ENCODE measurements around the gene GVQW3.

Gene GVQW3

DNA sequence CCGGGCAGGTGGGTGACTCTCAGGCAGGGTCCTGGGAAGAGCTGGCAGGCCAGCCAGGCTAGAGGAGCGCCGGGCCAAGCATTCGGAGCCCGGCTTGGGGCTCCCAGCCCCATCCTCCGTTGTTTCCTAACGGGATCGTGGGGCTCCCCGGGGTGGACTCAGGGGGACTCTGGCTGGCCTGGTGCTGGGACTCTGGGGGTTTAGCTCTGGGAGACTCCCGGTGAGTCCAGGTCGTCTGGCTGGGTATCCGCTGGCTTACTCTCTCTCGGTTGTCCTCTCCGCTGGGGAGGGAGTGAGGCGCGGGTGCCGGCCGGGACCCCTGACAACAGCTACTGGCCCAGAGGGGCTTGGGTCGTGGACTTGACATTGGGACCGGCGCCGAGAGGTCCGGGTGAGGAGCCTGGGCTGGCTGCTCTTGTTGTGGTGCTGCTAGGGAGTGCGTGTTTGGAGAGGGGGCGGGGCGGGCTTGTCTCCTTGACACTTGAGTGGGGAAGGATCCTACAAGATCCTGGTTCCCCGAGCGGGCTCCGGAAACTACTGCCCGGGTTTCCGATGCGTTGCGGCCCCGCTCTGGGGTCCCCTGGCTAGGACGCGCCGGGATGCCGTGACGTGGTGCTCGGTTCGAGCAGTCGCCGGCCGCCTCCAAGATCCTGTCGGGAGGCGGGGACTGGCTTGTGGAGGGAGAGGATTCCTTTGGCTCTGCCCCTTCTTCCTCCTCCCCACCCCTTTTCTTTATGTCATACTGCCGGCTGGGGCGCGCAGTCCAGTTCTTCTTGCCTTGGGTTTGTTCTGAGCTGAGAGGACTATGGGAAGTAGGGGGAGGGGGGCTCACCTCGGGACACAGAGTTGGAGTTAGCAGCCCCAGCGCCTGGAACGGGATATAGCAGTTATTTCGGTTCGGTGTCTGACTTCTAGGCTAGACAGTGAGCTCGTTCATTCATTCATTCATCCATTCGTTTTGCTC is 64.3 kb downstream of the GVQW3 start:
- peak; percentile 91 for DNase-seq (ENCODE audit: low spot score)

GRCh38 chr11:76448506-76448905 is 67.4 kb downstream of the GVQW3 start:
- no peak for DNase-seq (ENCODE audit: low spot score)

- no peak for DNase-seq (ENCODE audit: low spot score)
Measured at GRCh38 chr11:76453248-76453647, 72.1 kb downstream of the GVQW3 start.

DNA sequence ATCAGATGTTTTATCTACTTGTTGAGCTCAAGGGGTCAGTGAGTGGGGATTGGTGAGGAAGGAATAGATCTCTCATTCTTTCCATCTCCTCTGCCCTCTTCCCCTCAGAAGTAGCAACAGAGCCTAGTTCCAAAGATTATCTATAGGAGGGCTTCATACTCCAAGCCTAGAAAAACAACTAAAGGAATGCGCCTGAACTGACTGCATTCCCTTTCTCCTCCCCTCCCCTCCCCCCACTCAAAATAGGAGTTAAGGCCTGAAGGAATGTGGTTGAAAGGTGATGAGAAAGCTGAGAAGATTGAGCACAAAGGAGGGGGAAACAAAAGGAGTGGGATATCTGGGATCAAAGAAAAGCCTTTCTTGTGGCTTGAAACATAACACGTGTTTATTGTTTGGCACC is 74.2 kb downstream of the GVQW3 start:
- DNase-seq (ENCODE audit: low spot score): no peak

DNA sequence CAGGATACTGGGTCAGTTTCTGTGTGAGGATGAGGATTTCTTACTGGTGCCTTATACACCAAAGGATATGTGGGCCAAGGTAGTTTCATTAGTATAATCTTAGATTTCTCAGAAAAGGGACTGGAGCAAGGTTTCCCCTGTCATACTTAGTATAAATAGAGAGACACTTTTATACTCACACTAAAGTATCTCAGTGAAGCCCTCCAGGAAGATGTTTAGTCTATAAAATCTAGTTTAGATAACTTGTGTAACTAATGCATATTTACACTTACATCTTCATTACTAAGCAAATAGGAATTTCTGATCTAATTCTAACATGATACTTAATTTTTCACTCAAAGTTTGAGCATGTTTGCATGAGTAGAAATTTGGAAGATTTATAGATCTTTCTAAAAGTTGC is 74.8 kb downstream of the GVQW3 start:
- no peak for DNase-seq (ENCODE audit: low spot score)

DNA sequence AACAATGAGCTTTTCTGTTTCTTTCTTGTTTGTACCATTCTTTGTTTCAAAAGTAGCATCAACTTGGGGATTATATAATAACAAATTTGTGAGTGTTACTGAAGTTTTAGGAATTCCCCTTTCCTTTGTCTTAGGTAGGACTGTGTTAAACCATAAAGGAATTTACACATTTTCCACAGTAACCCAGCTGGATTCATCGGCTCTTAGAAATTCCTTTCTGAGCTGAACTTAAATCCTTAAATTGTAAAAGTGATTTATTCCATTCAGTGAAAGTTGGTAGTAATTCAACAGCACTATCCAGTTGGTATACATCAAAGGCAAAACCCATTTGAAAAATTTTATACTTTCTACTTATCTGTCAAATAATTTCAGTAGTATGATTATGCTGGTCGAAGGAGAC is 75.4 kb downstream of the GVQW3 start:
- DNase-seq (ENCODE audit: low spot score): no peak
